ENCODE data around the gene TTLL8. TPM values are rescaled to one million over a fixed set of nuclear protein-coding genes. Genes with fewer than 3 reads are reported as not detected.
A peak's percentile ranks its signal among the peaks of the same experiment; 100 is the strongest.

TTLL8 gene
- total and polyA plus RNA-seq, 2 of the 8 experiments (the other 6 are each of a cell fraction or from before 2014, with no cell fraction given) = not detected

- H4K8ac ChIP-seq (ENCODE audit: extremely low read depth, insufficient read depth, low read length) = no peak overlapping the region
- H4K91ac ChIP-seq (replicated peaks; ENCODE audit: insufficient read length, low read length) = no peak overlapping the region
- no peak overlapping the region for H2BK20ac ChIP-seq (ENCODE audit: low read length)
- H3K27me3 ChIP-seq (replicated peaks in 1 of 4; ENCODE audit: control insufficient read depth in 3 of 4, extremely low read depth in 1 of 4, insufficient read depth in 3 of 4, low read length in 3 of 4) = peaks cover 0 to 6% (median 0%) of the 10 kb centered on the region in 4 experiments; a peak in 2 of 7 replicates
- no peaks in the 10 kb centered on the region for H3K36me3 ChIP-seq (ENCODE audit: control insufficient read depth in 2 of 4, insufficient read depth in 4 of 4, low read length in 3 of 4)
- H3K79me2 ChIP-seq (ENCODE audit: control insufficient read depth in 1 of 2, insufficient read depth in 2 of 2, low read length in 2 of 2) = no peaks in the 10 kb centered on the region
- H3K23me2 ChIP-seq (ENCODE audit: low read depth, low read length) = peaks cover 10% of the 10 kb centered on the region
- H2AK5ac ChIP-seq (ENCODE audit: low read depth, low read length) = no peak overlapping the region
- no peak overlapping the region for H2AFZ ChIP-seq (ENCODE audit: low read length)
- no peak overlapping the region for H2BK120ac ChIP-seq (replicated peaks; ENCODE audit: low read depth, low read length)
- no peak overlapping the region for H4K5ac ChIP-seq (ENCODE audit: insufficient read length, low read depth, low read length)
- ChIA-PET CTCF (ENCODE audit: partially characterized antibody) (interaction anchor here (0.6 to 5.2 kb wide), 24 partner anchors 10 to 227 kb away, joined by 3 to 83 read pairs (median 4); no protein-coding TSS in a partner anchor), POLR2A (ENCODE audit: partially characterized antibody) (interaction anchor here (0.7 kb wide), 1 partner anchor 11 kb away, joined by 3 read pairs; no protein-coding TSS in a partner anchor)
- FAIRE-seq (no peak), DNase-seq (ENCODE audit: low read depth in 1 of 2, low spot score in 2 of 2) (peak in 1 of 2 experiments; percentile 41)
- no peak overlapping the region for H3K27ac ChIP-seq (ENCODE audit: low read depth, low read length)
- H3K4me3 ChIP-seq (ENCODE audit: extremely low read depth in 1 of 4, insufficient read depth in 2 of 4, low read depth in 3 of 4, low read length in 4 of 4) = no peak overlapping the region
- H2BK15ac ChIP-seq (ENCODE audit: low read length) = no peak overlapping the region
- peaks cover 0 to 10% (median 5%) of the 10 kb centered on the region in 4 experiments; a peak in 4 of 7 replicates for H3K4me1 ChIP-seq (replicated peaks in 1 of 4; ENCODE audit: control insufficient read depth in 3 of 4, insufficient read depth in 4 of 4, low read length in 3 of 4)
- no peak overlapping the region for H3K23ac ChIP-seq (ENCODE audit: insufficient read length)
- 88% methylated on average over 17 of the region's 21 CpGs; no CpG with 5 or more reads in 1 of the 2 experiments for WGBS, 2 experiments (ENCODE audit: extremely low coverage in 1 of 2, insufficient coverage in 1 of 2, insufficient read length in 1 of 2, insufficient replicate concordance in 2 of 2, low coverage in 1 of 2, low lambda C conversion rate in 2 of 2, missing lambda C conversion rate in 1 of 2)
- no peak overlapping the region for H3K4me2 ChIP-seq (ENCODE audit: insufficient read depth in 1 of 2, low read depth in 2 of 2, low read length in 2 of 2)
- H3K18ac ChIP-seq (ENCODE audit: extremely low read depth, low read length) = no peak overlapping the region
- H3K9ac ChIP-seq (replicated peaks in 1 of 4; ENCODE audit: extremely low read depth in 1 of 4, low read depth in 3 of 4, low read length in 3 of 4) = no peak overlapping the region
- H2BK5ac ChIP-seq (ENCODE audit: low read depth, low read length) = no peak overlapping the region
- peaks cover 2 to 8% of the 10 kb centered on the region in 2 experiments for H4K20me1 ChIP-seq (replicated peaks in 1 of 2; ENCODE audit: control insufficient read depth in 1 of 2, insufficient read depth in 2 of 2, low read length in 2 of 2)
- no peak overlapping the region for H3K4ac ChIP-seq (replicated peaks; ENCODE audit: insufficient read length, low read depth, low read length)
- H3K14ac ChIP-seq (ENCODE audit: insufficient read length) = no peak overlapping the region
- no peak overlapping the region for H3K56ac ChIP-seq (replicated peaks; ENCODE audit: insufficient read length, low read depth, low read length)
- H3K9me3 ChIP-seq (ENCODE audit: insufficient read depth in 2 of 2, low read depth in 1 of 2, low read length in 1 of 2) = peaks cover 0 to 14% of the 10 kb centered on the region in 2 experiments; a peak in 1 of 4 replicates
- H3K79me1 ChIP-seq (ENCODE audit: low read depth, low read length) = no peaks in the 10 kb centered on the region
- H2BK12ac ChIP-seq (ENCODE audit: low read depth, low read length) = no peak overlapping the region
- TF ChIP-seq YY1 (IDR thresholded peaks at IDR 0.05; ENCODE audit: low read depth, low read length) (no peak), POLR2A (IDR thresholded peaks at IDR 0.05; ENCODE audit: control extremely low read depth in 1 of 2, low read depth in 2 of 2, low read length in 2 of 2) (no peak), HDAC6 (IDR thresholded peaks at IDR 0.05; ENCODE audit: low read depth, low read length) (no peak), TAF7 (optimal IDR thresholded peaks at IDR 0.05; ENCODE audit: borderline replicate concordance, low read depth, low read length) (no peak), BCL11A (IDR thresholded peaks at IDR 0.05; ENCODE audit: low read depth in 2 of 2, low read length in 2 of 2) (no peak), FOSL1 (IDR thresholded peaks at IDR 0.05; ENCODE audit: insufficient read depth, low read depth, low read length) (no peak), BRCA1 (IDR thresholded peaks at IDR 0.05; ENCODE audit: low read depth, low read length) (no peak), EP300 (IDR thresholded peaks at IDR 0.05; ENCODE audit: borderline replicate concordance in 1 of 2, low read depth in 2 of 2, low read length in 2 of 2) (no peak)
Observed at GRCh38 chr22:49994361-49995040, 63.6 kb downstream of the TTLL8 start.

All from H1 (cell line).